Thyroid gland (tissue), 4 donors: ENCODE data around the gene COX19. TPM values are rescaled to one million over a fixed set of nuclear protein-coding genes. Genes with fewer than 3 reads are reported as not detected.
A peak's percentile ranks its signal among the peaks of the same experiment; 100 is the strongest.

Experiments
- DNase-seq, 2 donors: peaks; one replicate each; pipeline ENCODE4 v3.0.0-alpha.2; 2019
- H3K27ac ChIP-seq, 3 donors: fragments of 200-600 bp; sonication (generic); 1 replicate in 2 of 3; 2 replicates in 1 of 3; pipeline ENCODE4 v1.5.1; 2016 to 2019; ENCODE audit warnings: mild to moderate bottlenecking in 1 of 3, moderate library complexity in 1 of 3
- H3K27me3 ChIP-seq: fragments of 200-600 bp; sonication (generic); one replicate; pipeline ENCODE4 v1.5.1; 2019
- H3K36me3 ChIP-seq, 2 donors: fragments of 200-600 bp; sonication (generic); one replicate each; pipeline ENCODE4 v1.5.1; 2016 to 2019
- H3K4me1 ChIP-seq, 2 donors: fragments of 200-600 bp; sonication (generic); one replicate each; pipeline ENCODE4 v1.5.1; 2017 to 2019
- H3K4me3 ChIP-seq, 3 donors: fragments of 200-600 bp; sonication (generic); replicated peaks in 1 of 3; 1 replicate in 2 of 3; 2 replicates in 1 of 3; pipeline ENCODE4 v1.5.1; 2016; ENCODE audit warnings: mild to moderate bottlenecking in 1 of 3
- H3K9me3 ChIP-seq: fragments of 200-600 bp; sonication (generic); one replicate; pipeline ENCODE4 v1.5.1; 2017
- CTCF ChIP-seq, 6 experiments: fragments of 200-600 bp in 3 of 6; fragments of 450-650 bp in 3 of 6; sonication (generic) in 3 of 6; IDR thresholded peaks; one replicate each; pipeline ENCODE4 v1.5.1; 2016 to 2019; ENCODE audit warnings: antibody characterized with exemption in 6 of 6, mild to moderate bottlenecking in 2 of 6, inconsistent platforms in 1 of 6, moderate library complexity in 1 of 6
- POLR2A ChIP-seq, 2 donors: fragments of 450-650 bp; IDR thresholded peaks; one replicate each; pipeline ENCODE4 v1.6.1; 2017; ENCODE audit warnings: antibody characterized with exemption in 2 of 2, mild to moderate bottlenecking in 2 of 2, moderate library complexity in 1 of 2
- WGBS, 2 donors: methylation state at CpG; one replicate each; pipeline ENCODE4 v1.1.5; 2017; 5-methylcytosine and 5-hydroxymethylcytosine counted together
- intact Hi-C: fragments of 100-400 bp; cut with DNase I; formaldehyde crosslinking; loops from one replicate; pipeline ENCODE4 v1.15.1; 2023
- total RNA-seq, 4 donors: library from RNA; depleted of rRNA; stranded (reverse); fragments of >200 nt; gene quantifications; one replicate each; pipeline ENCODE4 v1.2.3, GENCODE V29; 2016

The COX19 gene
- total RNA-seq, 4 donors from 2014 or later: 8.2 to 28.2 (median 17.8) TPM

DNA sequence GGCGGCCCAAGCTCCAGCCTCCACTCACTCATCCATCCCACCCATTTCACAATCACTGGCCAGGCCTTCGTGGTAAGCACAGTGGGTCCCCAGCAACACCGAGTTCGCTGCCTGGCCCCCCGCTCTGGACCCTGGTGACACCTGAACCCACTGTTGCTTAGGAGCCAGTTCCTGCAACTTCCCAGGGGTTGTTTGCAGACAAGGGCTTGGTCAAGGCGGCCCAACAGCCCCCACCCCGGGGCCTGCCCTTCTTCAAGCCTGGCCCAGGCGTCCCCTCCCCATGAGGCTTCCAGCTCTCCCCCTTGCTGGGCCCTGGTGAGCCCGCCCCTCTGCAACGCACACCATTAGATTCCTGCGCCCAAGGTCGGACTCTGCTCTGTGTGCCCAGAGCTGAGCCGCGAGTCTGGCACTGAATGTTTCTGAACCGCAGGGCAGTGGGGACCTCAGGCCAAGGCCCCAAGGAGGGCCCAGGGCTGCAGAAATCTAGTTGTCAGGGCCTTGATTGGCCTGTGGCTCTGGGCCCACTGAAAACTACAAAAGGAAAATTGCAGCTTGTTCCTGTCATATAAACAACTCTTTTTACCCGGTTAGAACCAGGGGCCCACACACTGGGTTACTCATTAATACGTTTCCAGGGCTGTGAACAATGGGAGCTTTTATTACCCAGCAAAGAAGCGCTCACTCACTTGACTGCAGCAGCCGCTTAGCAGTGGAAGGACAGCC lies 2.1 kb upstream of the COX19 start:
- no peaks in the 10 kb centered on the region for H3K36me3 ChIP-seq
- WGBS, 2 donors: 76 to 78% methylated on average over 18 to 19 of the region's 19 CpGs
- H3K27ac ChIP-seq: no peak overlapping the region
- TF ChIP-seq POLR2A (IDR thresholded peaks at IDR 0.05): no peak
- TF ChIP-seq CTCF (IDR thresholded peaks at IDR 0.05): no peak
- intact Hi-C loops: loop anchor here (10.0 kb wide), 1 partner anchor 653 kb away; no protein-coding TSS in a partner anchor
- no peaks in the 10 kb centered on the region for H3K9me3 ChIP-seq
- H3K4me3 ChIP-seq: no peak overlapping the region
- peaks cover 22% of the 10 kb centered on the region in 2 donors for H3K4me1 ChIP-seq
- DNase-seq: no peak
- no peaks in the 10 kb centered on the region for H3K27me3 ChIP-seq

GRCh38 chr7:976901-977325 lies 1.6 kb upstream of the COX19 start:
- peaks cover 22% of the 10 kb centered on the region in 2 donors for H3K4me1 ChIP-seq
- no peak overlapping the region for H3K27ac ChIP-seq
- H3K36me3 ChIP-seq: peaks cover 4 to 5% of the 10 kb centered on the region in 2 donors
- DNase-seq: no peak
- WGBS, 2 donors: 91 to 93% methylated on average over 19 of the region's 19 CpGs
- no peak overlapping the region for H3K4me3 ChIP-seq
- H3K27me3 ChIP-seq: no peaks in the 10 kb centered on the region
- intact Hi-C loops: loop anchor here (10.0 kb wide), 1 partner anchor 652 kb away; no protein-coding TSS in a partner anchor
- TF ChIP-seq CTCF (IDR thresholded peaks at IDR 0.05) (no peak), POLR2A (IDR thresholded peaks at IDR 0.05) (no peak)
- H3K9me3 ChIP-seq: no peaks in the 10 kb centered on the region

GRCh38 chr7:975702-976473 lies 539 bp upstream of the COX19 start:
- Histone ChIP-seq H3K9me3 (no peaks in the 10 kb centered on the region), H3K27ac (no peak overlapping the region), H3K36me3 (peaks cover 4 to 12% of the 10 kb centered on the region in 2 donors), H3K4me1 (peaks cover 22% of the 10 kb centered on the region in 2 donors), H3K27me3 (no peaks in the 10 kb centered on the region), H3K4me3 (peak overlapping the region in 2 of 3 donors; percentile 99 to 100)
- DNase-seq: no peak
- TF ChIP-seq POLR2A (IDR thresholded peaks at IDR 0.05) (no peak), CTCF (IDR thresholded peaks at IDR 0.05) (no peak)
- intact Hi-C loops: loop anchor here (10.0 kb wide), 1 partner anchor 651 kb away; no protein-coding TSS in a partner anchor
- WGBS, 2 donors: 67 to 89% methylated on average over 13 to 15 of the region's 28 CpGs

- DNase-seq: no peak
- peaks cover 8 to 18% of the 10 kb centered on the region in 2 donors for H3K36me3 ChIP-seq
- H3K4me3 ChIP-seq: peak overlapping the region in 2 of 3 donors; percentile 96 to 100
- H3K27ac ChIP-seq: no peak overlapping the region
- WGBS, 2 donors: 44 to 45% methylated on average over 7 of the region's 7 CpGs
- peaks cover 18 to 22% of the 10 kb centered on the region in 2 donors for H3K4me1 ChIP-seq
- no peaks in the 10 kb centered on the region for H3K9me3 ChIP-seq
- intact Hi-C loops: loop anchor here (10.0 kb wide), 1 partner anchor 649 kb away; no protein-coding TSS in a partner anchor
- no peaks in the 10 kb centered on the region for H3K27me3 ChIP-seq
- TF ChIP-seq CTCF (IDR thresholded peaks at IDR 0.05) (no peak), POLR2A (IDR thresholded peaks at IDR 0.05) (no peak)
Measured at GRCh38 chr7:974172-974571, 1.2 kb downstream of the COX19 start.
